ENCODE measurements around the gene LRAT.

- TF ChIP-seq CTCF (conservative IDR thresholded peaks at IDR 0.05; ENCODE audit: low read depth, low read length): no peak
- no peak for TF ChIP-seq EZH2 (IDR thresholded peaks at IDR 0.05; ENCODE audit: borderline replicate concordance, low read depth, low read length, poor library complexity, severe bottlenecking)
Observed at GRCh38 chr4:154739111-154739510, 4.7 kb upstream of the LRAT start.
